Measurements from ENCODE around the gene G3BP2.
"Not testable (repeated sequence)": the region's sequence is repeated elsewhere in the genome, so short reads cannot be mapped to it uniquely, and the experiment has no call there.

Gene G3BP2

DNA sequence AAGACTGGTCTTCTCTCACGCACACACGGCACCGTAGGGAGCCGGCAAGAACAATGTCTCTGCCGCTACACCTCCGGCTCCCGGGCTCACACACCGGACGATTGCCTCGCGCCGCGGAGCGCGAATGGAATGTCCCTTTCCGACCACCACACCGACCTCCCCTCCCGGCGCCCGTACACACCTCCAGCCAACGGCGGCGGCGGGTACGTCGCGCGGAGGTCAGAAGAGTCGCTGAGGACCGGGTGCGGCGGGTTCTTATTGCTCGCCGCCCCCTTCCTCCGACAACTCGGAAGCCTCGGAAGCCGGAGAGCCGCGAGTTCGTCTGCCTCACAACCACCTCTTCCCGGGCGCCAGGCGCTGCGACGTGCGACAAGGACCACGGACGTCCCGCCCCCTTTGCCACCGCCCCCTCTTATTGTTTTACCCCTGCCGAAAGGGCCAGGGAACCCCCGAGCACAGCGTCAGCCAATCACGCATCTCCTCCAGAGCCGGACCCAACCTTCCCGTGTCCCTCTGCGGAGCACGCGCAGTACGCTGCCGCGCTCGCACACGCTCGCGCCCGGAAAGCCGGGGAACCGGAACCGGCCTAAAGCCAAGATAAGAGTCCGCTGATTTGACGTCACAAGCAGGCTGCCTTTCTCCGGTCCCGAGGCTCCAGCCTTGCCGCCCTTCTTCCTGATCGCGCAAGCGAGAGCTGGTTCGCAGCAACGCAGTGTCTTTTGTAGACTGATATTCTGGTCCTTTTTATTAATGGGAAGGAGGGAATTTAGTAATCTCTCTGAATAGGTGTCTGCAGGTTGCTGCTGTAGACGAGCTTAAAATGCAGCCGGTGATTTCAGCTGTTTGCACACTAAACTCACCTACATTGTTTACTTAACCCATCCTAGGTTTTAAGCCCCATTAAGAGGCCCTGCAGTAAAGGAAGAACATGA lies at the start of gene G3BP2:
G3BP2 (minus strand) TSS at position 385 of the 932 bp plus-strand sequence. CDS start 11,386 bp downstream, outside the sequence.
- peak; percentile 91 to 94 for DNase-seq (ENCODE audit: low read depth in 2 of 2)

GRCh38 chr4:75722417-75722816 lies 49.2 kb upstream of the G3BP2 start:
- no peak for DNase-seq (ENCODE audit: low read depth in 2 of 2)

DNA sequence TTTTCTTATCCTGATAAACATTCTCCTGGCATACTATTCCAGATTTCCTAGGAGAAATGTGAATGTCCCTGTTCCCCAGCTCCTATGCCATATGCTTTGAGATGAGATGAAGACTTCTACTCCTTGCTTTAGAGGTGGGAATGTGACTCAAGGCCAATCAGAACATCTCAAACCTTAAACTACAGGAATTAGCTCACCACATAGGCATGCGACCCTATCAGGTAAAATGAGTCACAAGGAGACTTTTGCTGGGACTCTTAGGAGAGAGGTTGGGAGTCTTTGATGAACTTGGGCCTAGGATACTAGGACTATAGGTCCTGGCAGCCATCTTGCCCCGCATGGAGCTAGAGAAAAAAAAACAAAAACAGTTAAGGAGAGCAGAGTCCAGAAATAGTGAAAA lies 45.3 kb upstream of the G3BP2 start:
- no peak for DNase-seq (ENCODE audit: low read depth in 2 of 2)

DNA sequence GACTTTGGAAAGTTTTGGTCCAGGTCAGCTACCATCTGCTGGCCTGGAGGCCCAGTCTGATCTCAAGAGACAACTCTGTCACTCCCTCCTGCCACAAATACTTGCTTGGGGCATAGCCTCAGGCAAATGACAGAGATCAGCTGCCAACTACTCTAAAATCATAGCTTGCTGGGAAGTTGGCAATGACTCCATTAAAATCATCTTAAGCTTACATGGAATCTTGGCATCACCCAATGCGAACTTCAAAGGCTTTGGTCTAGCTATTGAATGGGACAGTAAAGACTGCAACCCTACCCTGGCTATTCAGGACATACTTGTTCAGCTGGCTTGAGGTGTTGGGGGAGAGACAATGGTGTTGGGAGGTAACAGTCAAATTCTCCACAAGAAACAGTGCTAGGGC lies 44.2 kb upstream of the G3BP2 start:
- no peak for DNase-seq (ENCODE audit: low read depth in 2 of 2)

GRCh38 chr4:75716054-75716453 lies 42.8 kb upstream of the G3BP2 start:
- not testable (repeated sequence) for DNase-seq (ENCODE audit: low read depth in 2 of 2)

DNA sequence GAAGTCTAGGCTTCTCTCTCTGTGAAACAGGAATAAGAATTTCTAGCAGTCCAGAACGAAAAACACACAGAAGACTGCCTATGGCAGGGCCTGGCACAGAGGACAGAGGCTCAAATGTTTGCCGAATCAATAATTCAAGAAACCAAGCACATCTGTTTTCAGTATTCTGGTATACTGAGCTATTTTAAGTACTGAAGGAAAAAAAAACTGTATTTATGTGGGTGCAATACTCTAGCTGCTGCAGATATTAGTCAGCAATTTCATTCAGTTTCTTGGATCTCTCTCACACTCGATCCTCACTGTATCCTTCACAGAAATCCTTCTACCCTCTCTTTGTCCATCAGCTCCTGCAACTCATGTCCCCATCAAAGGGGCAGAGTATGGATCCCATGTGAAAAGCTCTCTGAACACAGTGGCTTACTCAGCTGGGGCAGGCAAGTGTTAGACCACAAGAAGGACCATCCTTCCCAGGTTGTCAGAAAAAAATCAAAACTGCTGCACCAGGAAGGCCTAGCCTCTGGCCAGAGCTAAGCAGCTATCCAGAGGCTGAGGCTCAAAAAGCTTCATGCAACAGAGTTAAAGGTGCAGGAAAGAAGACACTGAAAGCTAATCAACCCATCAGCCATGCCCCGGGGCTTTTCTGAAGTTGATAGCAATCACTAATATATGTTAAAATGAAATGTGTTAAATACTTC lies 42.0 kb upstream of the G3BP2 start:
- DNase-seq (ENCODE audit: low read depth in 2 of 2) = no peak

GRCh38 chr4:75714704-75715103 lies 41.5 kb upstream of the G3BP2 start:
- DNase-seq (ENCODE audit: low read depth in 2 of 2) = no peak

DNA sequence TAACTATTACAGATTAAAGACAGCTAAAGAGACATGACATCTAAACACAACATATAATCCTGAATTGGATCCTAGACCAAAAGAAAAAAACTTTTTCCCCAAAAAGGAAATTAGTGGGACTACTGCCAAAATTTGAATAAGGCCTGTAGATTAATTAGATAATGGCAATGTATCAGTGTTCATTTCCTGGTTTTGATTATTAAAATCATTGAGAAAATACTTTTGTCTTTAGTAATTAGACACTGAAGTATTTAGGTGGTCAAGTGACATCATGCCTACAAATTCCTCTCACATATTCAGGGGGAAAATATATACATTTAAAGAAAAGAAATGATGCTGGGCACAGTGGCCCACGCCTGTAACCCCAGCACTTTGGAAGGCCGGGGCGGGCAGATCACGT lies 40.8 kb upstream of the G3BP2 start:
- DNase-seq (ENCODE audit: low read depth in 2 of 2) = no peak

GRCh38 chr4:75710246-75710645 lies 37.0 kb upstream of the G3BP2 start:
- no peak for DNase-seq (ENCODE audit: low read depth in 2 of 2)

- peak in 1 of 2 donors; percentile 13 for DNase-seq (ENCODE audit: low read depth in 2 of 2)
Measured at GRCh38 chr4:75708218-75708691, 35.0 kb upstream of the G3BP2 start.

GRCh38 chr4:75705198-75705977 lies 32.2 kb upstream of the G3BP2 start:
- DNase-seq (ENCODE audit: low read depth in 2 of 2) = no peak

DNA sequence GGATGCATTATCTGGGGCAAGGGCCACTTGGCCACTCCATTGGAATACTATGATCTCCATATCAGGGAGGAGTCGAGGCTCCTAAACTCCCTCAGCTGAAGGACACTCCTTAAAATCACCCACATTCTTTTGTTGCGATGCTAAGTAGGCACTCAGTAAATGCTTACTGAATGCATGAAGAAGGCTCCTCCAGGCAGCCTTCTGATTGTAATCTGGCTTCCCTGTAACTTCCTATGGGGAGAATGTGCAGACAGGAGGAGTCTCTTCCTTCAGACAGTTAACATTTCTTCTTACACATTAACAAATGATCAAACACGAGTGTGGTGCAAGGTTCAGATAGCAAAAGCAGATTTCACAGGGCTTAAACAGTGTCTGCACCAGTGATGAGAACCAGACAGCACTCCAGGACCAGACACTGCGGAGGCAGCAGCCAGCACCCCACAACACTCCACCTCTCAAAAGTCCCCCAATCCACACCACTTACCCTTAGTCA lies 29.8 kb upstream of the G3BP2 start:
- DNase-seq (ENCODE audit: low read depth in 2 of 2) = no peak

- DNase-seq (ENCODE audit: low read depth in 2 of 2) = no peak
Measured at GRCh38 chr4:75699299-75699698, 26.1 kb upstream of the G3BP2 start.

DNA sequence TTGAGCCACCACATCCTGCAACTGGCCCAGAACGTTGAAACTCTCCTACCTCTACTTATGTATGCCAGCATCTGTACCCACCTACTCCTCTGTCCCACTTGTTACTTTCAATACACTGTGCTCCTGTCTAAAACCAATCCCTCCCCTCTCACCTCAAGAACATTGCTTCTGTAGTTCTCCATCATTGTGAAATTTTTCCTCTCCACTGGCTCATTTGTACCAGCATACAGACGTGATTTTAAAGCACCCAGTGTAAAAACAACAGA lies 25.7 kb upstream of the G3BP2 start:
- DNase-seq (ENCODE audit: low read depth in 2 of 2) = no peak

DNA sequence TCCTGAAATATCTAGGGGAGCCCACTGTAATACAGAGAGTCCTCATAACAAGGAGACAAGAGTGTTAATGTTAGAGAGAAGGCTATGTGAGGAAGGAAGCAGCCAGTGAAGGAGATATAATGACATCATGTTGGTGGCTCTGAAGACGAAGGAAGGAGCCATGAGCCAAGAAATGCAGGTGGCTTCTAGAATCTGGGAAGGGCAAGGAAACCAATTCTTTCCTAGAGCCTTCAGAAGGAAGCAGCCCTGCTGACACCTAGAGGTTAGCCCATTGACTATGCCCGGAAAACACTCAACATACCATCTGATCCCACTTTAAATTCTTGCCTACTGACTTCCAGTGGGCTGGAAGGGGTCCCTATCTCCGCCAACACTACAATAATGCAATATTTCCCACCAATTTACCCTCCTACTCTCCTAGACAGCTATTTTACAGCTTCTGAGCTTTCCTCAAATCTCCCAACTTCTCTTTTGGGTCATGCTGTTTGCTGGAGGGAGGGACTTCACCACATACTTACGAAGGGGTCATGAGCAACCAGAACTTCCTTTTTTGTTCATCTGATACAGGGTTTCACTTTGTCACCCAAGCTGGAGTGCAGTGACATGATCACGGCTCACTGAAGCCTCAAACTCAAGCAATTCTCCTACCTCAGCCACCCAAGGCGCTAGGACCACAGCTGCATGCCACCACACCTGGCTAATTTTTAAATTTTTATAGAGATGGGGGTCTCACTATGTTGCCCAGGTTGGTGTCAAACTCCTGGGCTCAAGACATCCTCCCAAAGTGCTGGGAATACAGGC lies 25.2 kb upstream of the G3BP2 start:
- DNase-seq (ENCODE audit: low read depth in 2 of 2) = no peak

- no peak for DNase-seq (ENCODE audit: low read depth in 2 of 2)
Measured at GRCh38 chr4:75696581-75696980, 23.4 kb upstream of the G3BP2 start.

DNA sequence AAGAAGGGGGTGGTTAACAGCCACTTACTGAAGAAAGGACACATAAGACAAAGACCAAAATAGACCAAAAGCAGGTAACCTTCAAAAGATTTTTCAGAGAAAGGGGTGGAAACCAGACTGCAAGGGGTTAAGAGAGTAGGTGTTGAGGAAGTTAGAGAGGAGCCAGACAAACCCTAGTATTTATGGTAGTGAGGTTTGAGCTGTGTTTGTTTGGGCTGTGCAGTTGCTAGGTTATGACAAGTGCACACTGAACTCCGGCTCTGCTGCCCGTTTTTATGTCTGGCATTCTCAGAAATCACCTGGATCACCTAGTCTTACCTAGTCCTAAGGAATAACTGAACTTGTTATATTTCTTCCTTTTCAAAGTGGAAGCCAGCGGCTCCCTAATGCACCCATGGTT lies 22.9 kb upstream of the G3BP2 start:
- DNase-seq (ENCODE audit: low read depth in 2 of 2) = no peak

DNA sequence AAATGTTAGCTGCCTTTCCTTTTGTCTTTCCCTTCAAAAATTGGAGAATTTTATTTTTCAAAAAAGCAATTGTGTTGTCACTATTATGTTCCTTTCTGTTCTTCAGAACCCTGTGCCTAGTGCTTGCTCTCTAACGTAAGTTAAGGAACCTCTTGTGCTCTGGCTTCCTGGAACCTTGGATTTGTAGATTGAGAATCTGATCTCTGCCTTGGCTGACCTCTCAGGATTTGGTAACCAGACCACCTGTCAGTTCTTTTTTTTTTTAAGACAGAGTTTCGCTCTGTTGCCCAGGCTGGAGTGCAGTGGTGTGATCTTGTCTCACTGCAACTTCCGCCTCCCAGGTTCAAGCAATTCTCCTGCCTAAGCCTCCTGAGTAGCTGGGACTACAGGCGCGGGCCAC lies 18.9 kb upstream of the G3BP2 start:
- DNase-seq (ENCODE audit: low read depth in 2 of 2) = not testable (repeated sequence)

- not testable (repeated sequence) for DNase-seq (ENCODE audit: low read depth in 2 of 2)
Measured at GRCh38 chr4:75687125-75687524, 13.9 kb upstream of the G3BP2 start.

GRCh38 chr4:75686346-75686745 lies 13.1 kb upstream of the G3BP2 start:
- no peak for DNase-seq (ENCODE audit: low read depth in 2 of 2)

DNA sequence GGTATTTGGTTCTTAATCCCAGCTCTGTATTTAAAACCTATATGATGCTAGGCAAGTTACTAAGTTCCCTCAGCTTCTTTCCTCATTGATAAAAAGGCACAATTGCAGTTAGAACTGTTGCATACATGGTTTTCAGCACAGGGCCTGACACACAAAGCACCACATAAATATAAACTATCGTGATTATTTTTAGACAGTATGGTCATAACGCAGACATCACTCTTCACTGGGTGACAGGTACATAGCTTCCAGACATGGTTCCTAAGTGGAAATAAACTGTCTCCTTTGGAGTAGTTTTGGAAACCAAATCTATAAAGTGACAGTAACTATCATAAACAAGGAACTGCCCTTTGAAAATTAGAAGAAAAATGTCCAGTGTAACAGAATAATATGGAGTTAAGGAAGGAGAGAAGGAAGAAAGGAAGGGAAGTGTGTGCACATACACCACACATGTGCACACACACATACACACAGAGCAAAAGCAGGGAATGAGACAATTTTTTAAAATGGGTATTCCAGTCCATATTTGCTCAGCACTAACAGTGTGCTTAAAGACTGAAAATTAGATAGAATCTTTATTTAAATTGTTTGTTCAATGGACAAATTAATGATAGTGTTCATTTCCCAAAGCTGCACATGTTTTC lies 12.5 kb upstream of the G3BP2 start:
- DNase-seq (ENCODE audit: low read depth in 2 of 2) = no peak

Measured in stimulated activated CD8-positive, alpha-beta memory T cell treated with anti-CD3 and anti-CD28 coated beads, Interleukin-7, amount 100 ng/mL, for 1 hour (primary cell).